GM18520 (cell line): ENCODE data around the gene RGMA.
"Not testable (repeated sequence)": the region's sequence is repeated elsewhere in the genome, so short reads cannot be mapped to it uniquely, and the experiment has no call there.

Source experiments
- ATAC-seq: cut with Tn5 transposase; IDR thresholded peaks from one replicate; pipeline ENCODE4 v1.9.1; 2021; ENCODE audit not compliant: unreplicated experiment

RGMA gene

DNA sequence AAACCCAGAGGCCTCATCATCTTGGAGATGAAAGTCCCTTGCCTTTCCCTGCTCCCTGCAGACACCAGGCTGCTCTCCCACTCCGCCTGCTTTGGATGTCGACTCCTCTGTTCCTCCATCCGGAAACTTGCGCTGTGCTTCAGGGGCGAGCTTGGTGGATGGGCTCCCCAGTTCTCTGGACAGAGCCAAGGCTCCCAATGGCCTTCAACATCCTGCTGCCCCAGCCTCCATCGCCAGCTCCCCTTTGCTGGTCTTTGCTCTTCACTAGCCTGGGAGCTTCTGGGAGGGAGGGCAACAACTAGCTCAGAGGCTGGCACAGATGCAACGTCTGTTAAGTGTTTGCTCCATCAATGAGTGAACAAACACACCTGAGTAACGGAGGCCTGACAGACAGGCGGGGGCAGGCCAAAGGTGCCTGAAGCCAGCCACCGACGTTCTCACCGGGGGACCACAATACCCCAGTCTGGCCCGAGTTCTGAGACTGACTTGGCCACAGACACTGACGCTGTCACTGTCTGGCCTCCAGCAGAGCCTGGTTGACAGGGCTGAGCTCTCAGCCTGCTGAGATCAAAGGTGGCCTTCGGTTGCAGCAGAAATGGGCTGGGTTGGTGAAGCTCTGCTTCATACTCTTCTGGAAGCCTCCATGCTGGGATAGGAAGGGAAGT lies 39.0 kb downstream of the RGMA start:
- ATAC-seq = no peak

DNA sequence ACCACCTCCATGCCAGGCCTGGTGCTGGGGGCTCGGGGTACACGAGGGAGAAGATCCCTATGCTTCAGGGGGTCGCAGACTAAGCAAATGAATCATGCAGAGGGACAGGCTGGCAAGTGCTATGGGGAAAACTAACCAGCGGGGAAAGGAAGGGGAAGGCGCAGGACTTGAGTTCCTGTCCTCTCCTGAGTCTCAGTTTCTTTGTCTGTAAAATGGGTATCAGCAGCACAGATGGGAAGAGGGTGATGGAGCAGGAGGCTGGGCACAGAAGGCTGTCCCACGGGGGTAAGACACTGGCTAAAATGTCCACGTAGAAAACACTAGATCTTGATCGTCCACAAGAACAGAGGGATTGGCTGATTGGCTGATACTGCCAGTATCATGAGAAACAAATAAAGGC lies 39.8 kb downstream of the RGMA start:
- no peak for ATAC-seq

GRCh38 chr15:93048759-93049161 lies 40.3 kb downstream of the RGMA start:
- ATAC-seq = no peak

GRCh38 chr15:93048426-93048721 lies 40.6 kb downstream of the RGMA start:
- ATAC-seq = no peak

- ATAC-seq = no peak
Measured at GRCh38 chr15:93047621-93048425, 41.2 kb downstream of the RGMA start.

GRCh38 chr15:93046721-93047120 lies 42.3 kb downstream of the RGMA start:
- no peak for ATAC-seq

- no peak for ATAC-seq
Measured at GRCh38 chr15:93046120-93046519, 42.9 kb downstream of the RGMA start.

DNA sequence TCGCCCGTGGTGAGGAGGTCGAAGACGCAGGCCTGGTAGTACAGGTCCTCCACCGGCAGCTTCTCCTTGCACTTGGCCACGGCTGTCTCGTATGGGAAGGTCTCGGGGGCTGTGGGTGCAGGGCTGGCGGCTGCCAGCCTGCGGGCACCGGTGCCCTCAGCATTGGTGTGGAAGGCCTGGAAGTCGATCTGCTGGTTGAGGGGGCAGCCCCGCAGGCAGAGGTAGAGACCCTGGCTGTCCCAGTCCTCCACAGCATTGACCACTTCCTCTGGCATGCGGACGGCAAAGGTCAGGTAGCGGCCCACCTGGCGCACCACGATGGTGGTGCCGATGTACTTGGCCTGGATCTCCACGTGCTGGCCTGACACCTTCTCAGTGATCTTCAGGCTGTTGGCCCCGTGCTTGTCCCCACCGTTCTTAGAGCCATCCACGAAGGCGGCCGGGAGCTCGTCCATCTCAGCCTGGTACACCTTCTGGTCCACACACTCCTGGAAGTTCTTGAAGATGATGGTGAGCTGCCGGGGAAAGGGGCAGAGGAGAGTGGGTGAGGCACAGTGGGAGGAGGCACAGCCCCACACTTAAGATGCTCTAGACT lies 43.7 kb downstream of the RGMA start:
- no peak for ATAC-seq

DNA sequence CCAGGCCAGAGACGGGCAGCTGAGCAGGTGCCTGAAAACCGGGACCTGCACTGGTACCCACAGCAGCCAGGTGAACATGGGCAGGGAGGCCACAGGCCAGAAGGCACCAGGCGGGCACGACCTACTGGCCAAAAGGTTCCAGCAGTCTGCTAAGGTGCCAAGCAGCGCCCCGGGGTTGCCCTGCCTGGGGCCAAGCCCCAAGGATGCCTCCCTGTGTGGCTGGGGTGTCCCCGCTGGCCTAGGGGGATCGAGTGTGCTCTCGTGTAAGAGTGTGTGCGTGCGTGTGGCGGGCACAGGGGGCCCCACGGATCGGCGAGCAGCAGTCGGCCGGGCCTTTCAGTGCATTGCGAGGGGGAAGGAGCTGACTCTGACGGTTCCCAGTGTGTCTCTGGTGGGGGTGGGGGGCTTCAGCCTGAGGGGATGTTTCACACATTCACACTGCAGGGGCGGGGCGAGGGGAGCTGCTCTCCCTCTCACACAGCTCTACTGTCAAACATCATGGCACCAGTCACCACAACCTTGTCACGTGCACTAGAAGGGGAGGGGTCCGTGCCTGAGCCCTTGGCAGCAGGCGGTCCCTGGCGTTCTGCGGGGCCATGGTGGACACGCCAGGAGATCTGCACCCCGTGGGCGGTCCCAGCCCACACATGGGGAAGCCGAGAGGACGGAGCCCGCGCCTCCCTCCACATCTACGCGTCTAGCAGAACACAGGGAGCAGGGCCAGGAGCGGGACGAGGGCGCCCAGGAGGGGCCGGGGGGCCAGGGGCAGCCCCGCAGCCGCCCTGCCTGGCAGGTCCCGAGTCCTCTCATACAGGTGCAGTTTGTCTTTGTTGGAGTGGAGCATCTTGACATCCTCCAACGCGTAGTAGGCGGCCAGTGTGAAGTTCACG lies 44.5 kb downstream of the RGMA start:
- ATAC-seq = no peak

GRCh38 chr15:93043621-93044300 lies 45.2 kb downstream of the RGMA start:
- ATAC-seq = no peak

- no peak for ATAC-seq
Measured at GRCh38 chr15:93042691-93043378, 46.2 kb downstream of the RGMA start.

GRCh38 chr15:93042211-93042610 lies 46.8 kb downstream of the RGMA start:
- ATAC-seq = no peak

DNA sequence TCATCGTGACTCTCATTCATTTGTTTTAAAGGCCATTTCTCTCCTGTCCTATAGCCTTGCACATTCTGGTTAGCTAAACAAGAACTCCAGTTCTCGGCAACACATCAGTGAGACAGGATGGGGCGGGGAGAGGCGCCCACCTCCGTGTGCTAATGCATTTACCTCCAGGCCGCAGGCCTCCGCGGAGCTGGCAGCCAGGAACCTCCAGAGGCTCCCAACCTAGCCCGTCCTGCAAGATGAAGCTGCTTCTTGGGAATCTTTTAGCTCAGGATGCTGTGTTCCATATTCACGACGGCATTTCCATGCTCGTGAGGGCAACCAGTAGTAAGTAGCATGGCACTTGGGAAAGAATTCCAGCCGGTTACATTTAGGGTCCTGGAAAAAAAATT lies 47.9 kb downstream of the RGMA start:
- ATAC-seq = no peak

- no peak for ATAC-seq
Measured at GRCh38 chr15:93040288-93041158, 48.5 kb downstream of the RGMA start.

DNA sequence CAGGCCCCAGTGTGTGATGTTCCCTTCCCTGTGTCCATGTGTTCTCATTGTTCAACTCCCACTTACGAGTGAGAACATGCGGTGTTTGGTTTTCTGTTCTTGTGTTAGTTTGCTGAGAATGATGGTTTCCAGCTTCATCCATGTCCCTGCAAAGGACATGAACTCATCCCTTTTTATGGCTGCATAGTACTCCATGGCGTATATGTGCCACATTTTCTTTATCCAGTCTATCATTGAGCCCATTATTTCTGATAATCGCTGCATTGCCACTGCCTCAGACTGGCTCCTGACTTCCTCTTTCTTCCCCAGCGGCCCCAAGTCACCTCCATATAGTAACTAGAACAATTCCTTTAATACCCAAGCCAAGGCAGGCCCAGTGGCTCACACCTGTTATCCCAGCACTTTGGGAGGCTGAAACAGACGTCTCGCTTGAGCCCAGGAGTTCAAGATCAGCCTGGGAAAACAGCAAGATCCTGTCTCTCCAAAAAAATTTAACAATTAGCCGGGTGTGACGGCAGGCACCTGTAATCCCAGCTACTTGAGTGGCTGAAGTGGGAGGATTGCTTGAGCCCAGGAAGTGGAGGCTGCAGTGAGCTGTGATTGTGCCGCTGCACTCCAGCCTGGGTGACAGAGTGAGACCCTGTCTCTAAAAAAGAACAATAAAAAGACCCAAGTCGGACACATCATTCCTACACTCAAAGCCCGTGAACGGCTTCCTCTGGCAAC lies 49.3 kb downstream of the RGMA start:
- ATAC-seq = not testable (repeated sequence)

DNA sequence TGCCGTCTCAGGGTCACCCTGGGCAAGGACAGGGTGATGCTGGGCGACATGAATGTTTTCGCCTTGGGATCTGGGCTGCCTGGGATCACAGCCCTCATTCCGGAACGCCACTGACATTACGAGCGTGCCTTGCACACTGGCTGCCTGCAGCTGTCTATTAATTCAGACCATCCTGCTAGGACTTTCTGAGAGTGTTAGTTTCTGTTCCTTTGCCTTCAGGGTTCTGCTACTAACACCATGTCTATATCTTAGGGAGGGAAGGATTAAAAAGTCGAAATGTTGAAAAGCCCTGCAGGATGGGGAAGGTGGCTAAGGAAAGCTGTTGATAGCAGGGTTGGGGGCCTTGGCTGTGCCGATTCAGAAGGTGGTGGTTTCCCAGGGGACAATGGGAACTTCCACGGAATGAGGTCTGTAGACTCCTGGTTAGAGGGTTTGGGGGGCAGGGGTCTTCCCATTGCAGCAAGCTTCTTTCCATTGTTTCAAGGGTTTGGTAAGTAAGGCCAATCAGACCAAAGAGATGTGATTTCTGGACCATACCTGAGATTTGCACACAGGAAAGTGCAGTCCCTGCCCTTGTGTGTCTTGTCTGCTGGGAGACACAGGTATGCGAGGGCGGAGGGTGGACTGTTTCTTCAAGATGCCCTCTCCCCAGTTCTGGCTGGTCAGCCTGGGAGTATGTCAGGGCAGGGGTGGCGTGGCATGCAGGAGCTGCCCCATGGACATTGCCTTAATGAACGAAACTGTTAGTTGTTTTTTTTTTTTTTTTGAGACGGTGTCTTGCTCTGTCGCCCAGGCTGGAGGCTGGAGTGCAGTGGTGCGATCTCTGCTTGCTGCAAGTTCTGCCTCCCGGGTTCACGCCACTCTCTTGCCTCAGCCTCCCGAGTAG lies 50.9 kb downstream of the RGMA start:
- no peak for ATAC-seq

DNA sequence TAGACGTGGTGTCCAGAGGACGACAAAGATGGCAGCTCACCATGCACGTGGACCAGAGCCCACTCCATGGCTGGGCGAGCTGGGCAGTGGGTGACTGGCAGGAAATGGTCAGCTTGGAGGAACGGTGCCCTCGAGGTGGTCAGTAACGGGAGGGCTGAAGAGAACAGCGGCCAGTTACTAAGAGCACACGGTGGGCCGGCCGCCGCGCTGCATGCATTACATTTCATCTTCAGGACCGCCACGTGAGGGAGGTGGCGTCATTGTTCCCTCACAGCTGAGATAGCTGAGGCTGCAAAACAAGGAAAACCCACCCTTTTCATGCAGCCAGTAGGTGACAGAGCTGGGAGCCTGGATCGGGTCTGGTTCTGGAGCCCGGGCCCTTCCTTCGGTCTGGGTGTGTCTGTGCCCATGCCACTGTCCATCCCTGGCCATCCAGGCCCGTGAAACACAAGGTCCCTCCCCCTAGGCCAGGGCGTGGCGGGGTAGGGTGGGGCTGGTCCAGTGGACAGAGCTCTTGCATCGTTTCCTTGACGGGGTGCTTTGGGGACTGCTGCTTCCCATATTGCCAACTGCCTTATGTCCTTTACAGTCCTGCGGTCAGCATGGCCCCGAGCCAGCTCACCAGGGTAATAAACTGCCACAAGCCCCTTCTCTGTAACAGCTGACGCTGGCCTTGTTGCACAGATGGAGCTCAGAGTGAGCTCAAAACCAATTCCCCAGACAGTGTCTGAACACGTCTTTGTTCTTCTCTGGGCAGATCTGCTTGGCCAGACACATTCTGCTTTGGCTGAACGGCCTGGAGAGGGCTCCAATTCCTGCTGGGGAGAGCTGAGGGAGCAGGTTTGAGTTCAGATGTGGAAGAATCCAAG lies 51.8 kb downstream of the RGMA start:
- ATAC-seq = no peak
